H1 (cell line): Measurements from ENCODE around the gene CHTF18. TPM values are rescaled to one million over a fixed set of nuclear protein-coding genes. Genes with fewer than 3 reads are reported as not detected.

Source experiments
- CTCF ChIA-PET: fragments of 300-600 bp; sonication (Branson Sonifier 250); formaldehyde crosslinking; loops from one replicate; lab custom pipeline; 2021; ENCODE audit not compliant: partially characterized antibody; lab: Charles Lee
- POLR2A ChIA-PET: fragments of 300-600 bp; sonication (Branson Sonifier 250); formaldehyde crosslinking; loops from one replicate; lab custom pipeline; 2021; ENCODE audit warnings: inconsistent platforms; ENCODE audit not compliant: partially characterized antibody; lab: Charles Lee
- DNase-seq, 2 experiments: peaks; one replicate each; pipeline versions ENCODE4 v3.0.0 to v3.0.0-alpha.2; 2010 to 2022; ENCODE audit warnings: low spot score in 2 of 2, low read depth in 1 of 2, mixed read lengths in 1 of 2
- FAIRE-seq: peaks from 2 replicates; lab custom pipeline; 2011; peaks lifted over from hg19 to GRCh38; lab: Jason Lieb, UNC
- H2AFZ ChIP-seq: 2 replicates; pipeline ENCODE4 v1.8.1; 2012; ENCODE audit warnings: low read length, inconsistent platforms
- H2AK5ac ChIP-seq: 2 replicates; pipeline ENCODE4 v1.6.1; 2013; ENCODE audit warnings: low read depth, low read length
- H2BK120ac ChIP-seq: replicated peaks from 2 replicates; pipeline ENCODE3; 2013; ENCODE audit warnings: low read depth, low read length, inconsistent platforms
- H2BK12ac ChIP-seq: 2 replicates; pipeline ENCODE4 v1.6.1; 2013; ENCODE audit warnings: low read depth, low read length
- H2BK15ac ChIP-seq: 2 replicates; pipeline ENCODE4 v1.6.1; 2013; ENCODE audit warnings: low read length
- H2BK20ac ChIP-seq: 2 replicates; pipeline ENCODE4 v1.6.1; 2013; ENCODE audit warnings: low read length
- H2BK5ac ChIP-seq: 2 replicates; pipeline ENCODE4 v1.6.1; 2013; ENCODE audit warnings: low read depth, low read length
- H3K14ac ChIP-seq: 2 replicates; pipeline ENCODE4 v1.6.1; 2013; ENCODE audit warnings: inconsistent platforms; ENCODE audit not compliant: insufficient read length
- H3K18ac ChIP-seq: 2 replicates; pipeline ENCODE4 v1.6.1; 2013; ENCODE audit warnings: low read length; ENCODE audit errors: extremely low read depth
- H3K23ac ChIP-seq: 2 replicates; pipeline ENCODE4 v1.6.1; 2013; ENCODE audit warnings: inconsistent platforms; ENCODE audit not compliant: insufficient read length
- H3K23me2 ChIP-seq: 2 replicates; pipeline ENCODE4 v1.6.1; 2013; ENCODE audit warnings: low read depth, low read length
- H3K27ac ChIP-seq: 2 replicates; pipeline ENCODE4 v1.6.1; 2011; ENCODE audit warnings: low read depth, low read length, inconsistent platforms
- H3K27me3 ChIP-seq, 4 experiments: replicated peaks in 1 of 4; 1 replicate in 1 of 4; 2 replicates in 3 of 4; pipeline versions ENCODE4 v1.6.1 to v1.8.1; 2011 to 2013; ENCODE audit warnings: low read length in 3 of 4, mild to moderate bottlenecking in 3 of 4, inconsistent platforms in 2 of 4, mixed read lengths in 2 of 4, moderate library complexity in 1 of 4; ENCODE audit not compliant: control insufficient read depth in 3 of 4, insufficient read depth in 3 of 4; ENCODE audit errors: extremely low read depth in 1 of 4
- H3K36me3 ChIP-seq, 4 experiments: 2 replicates each; pipeline versions ENCODE4 v1.6.1 to v1.8.1; 2011 to 2013; ENCODE audit warnings: mild to moderate bottlenecking in 4 of 4, low read length in 3 of 4, moderate library complexity in 2 of 4, control low read depth in 1 of 4, inconsistent platforms in 1 of 4; ENCODE audit not compliant: insufficient read depth in 4 of 4, control insufficient read depth in 2 of 4
- H3K4ac ChIP-seq: replicated peaks from 2 replicates; pipeline ENCODE3; 2013; ENCODE audit warnings: low read length, low read depth, mixed read lengths, inconsistent platforms; ENCODE audit not compliant: insufficient read length
- H3K4me1 ChIP-seq, 4 experiments: replicated peaks in 1 of 4; 1 replicate in 1 of 4; 2 replicates in 3 of 4; pipeline versions ENCODE4 v1.6.1 to v1.8.1; 2011 to 2013; ENCODE audit warnings: low read length in 3 of 4, inconsistent platforms in 2 of 4, mixed read lengths in 1 of 4; ENCODE audit not compliant: insufficient read depth in 4 of 4, control insufficient read depth in 3 of 4
- H3K4me2 ChIP-seq, 2 experiments: 2 replicates each; pipeline versions ENCODE4 v1.6.1 to v1.8.1; 2011 to 2013; ENCODE audit warnings: low read depth in 2 of 2, low read length in 2 of 2, control low read depth in 1 of 2, inconsistent platforms in 1 of 2, mild to moderate bottlenecking in 1 of 2; ENCODE audit not compliant: insufficient read depth in 1 of 2
- H3K4me3 ChIP-seq, 4 experiments: fragments of 200-600, 300-600 bp in 1 of 4; sonication (generic), shearing (Covaris generic), sonication (Bioruptor Twin) in 1 of 4; 2 replicates each; pipeline versions ENCODE4 v1.5.1 to v1.8.1; 2011 to 2016; ENCODE audit warnings: low read length in 4 of 4, low read depth in 3 of 4, control low read depth in 2 of 4, inconsistent platforms in 2 of 4, mild to moderate bottlenecking in 2 of 4, mixed read lengths in 1 of 4, moderate library complexity in 1 of 4; ENCODE audit not compliant: insufficient read depth in 2 of 4; ENCODE audit errors: extremely low read depth in 1 of 4
- H3K56ac ChIP-seq: replicated peaks from 2 replicates; pipeline ENCODE3; 2013; ENCODE audit warnings: low read depth, mild to moderate bottlenecking, mixed read lengths, low read length, inconsistent platforms; ENCODE audit not compliant: insufficient read length
- H3K79me1 ChIP-seq: 2 replicates; pipeline ENCODE4 v1.6.1; 2013; ENCODE audit warnings: low read depth, low read length, control low read depth
- H3K79me2 ChIP-seq, 2 experiments: 2 replicates each; pipeline versions ENCODE4 v1.6.1 to v1.8.1; 2012 to 2013; ENCODE audit warnings: low read length in 2 of 2, mild to moderate bottlenecking in 2 of 2, inconsistent platforms in 1 of 2; ENCODE audit not compliant: insufficient read depth in 2 of 2, control insufficient read depth in 1 of 2
- H3K9ac ChIP-seq, 4 experiments: replicated peaks in 1 of 4; 1 replicate in 1 of 4; 2 replicates in 3 of 4; pipeline versions ENCODE4 v1.6.1 to v1.8.1; 2011 to 2013; ENCODE audit warnings: low read depth in 3 of 4, low read length in 3 of 4, control low read depth in 2 of 4, mild to moderate bottlenecking in 2 of 4, moderate library complexity in 2 of 4, inconsistent platforms in 1 of 4; ENCODE audit errors: extremely low read depth in 1 of 4
- H3K9me3 ChIP-seq, 2 experiments: 2 replicates each; pipeline versions ENCODE4 v1.6.1 to v1.8.1; 2012 to 2013; ENCODE audit warnings: mild to moderate bottlenecking in 2 of 2, moderate library complexity in 2 of 2, control low read depth in 1 of 2, inconsistent platforms in 1 of 2, low read depth in 1 of 2, low read length in 1 of 2, mixed read lengths in 1 of 2; ENCODE audit not compliant: insufficient read depth in 2 of 2
- H4K20me1 ChIP-seq, 2 experiments: replicated peaks in 1 of 2; 2 replicates each; pipeline versions ENCODE3 to v1.8.1; 2011 to 2013; ENCODE audit warnings: inconsistent platforms in 2 of 2, low read length in 2 of 2, mild to moderate bottlenecking in 1 of 2; ENCODE audit not compliant: insufficient read depth in 2 of 2, control insufficient read depth in 1 of 2
- H4K5ac ChIP-seq: 2 replicates; pipeline ENCODE4 v1.6.1; 2013; ENCODE audit warnings: low read length, low read depth, mixed read lengths, inconsistent platforms; ENCODE audit not compliant: insufficient read length
- H4K8ac ChIP-seq: 2 replicates; pipeline ENCODE4 v1.8.0; 2013; ENCODE audit warnings: mild to moderate bottlenecking, moderate library complexity, low read length, inconsistent platforms; ENCODE audit not compliant: insufficient read depth; ENCODE audit errors: extremely low read depth
- H4K91ac ChIP-seq: replicated peaks from 2 replicates; pipeline ENCODE3; 2013; ENCODE audit warnings: low read length, mixed read lengths, inconsistent platforms; ENCODE audit not compliant: insufficient read length
- ATF3 ChIP-seq: IDR thresholded peaks from 2 replicates; pipeline ENCODE4 v1.6.1; 2011; ENCODE audit warnings: low read depth, mild to moderate bottlenecking, low read length; ENCODE audit not compliant: insufficient read depth
- CEBPB ChIP-seq: IDR thresholded peaks from 2 replicates; pipeline ENCODE4 v1.6.1; 2012; ENCODE audit warnings: low read depth, low read length
- SIN3A ChIP-seq, 2 experiments: IDR thresholded peaks in 1 of 2; conservative IDR thresholded peaks in 1 of 2; 2 replicates each; pipeline ENCODE4 v1.6.1; 2011 to 2012; ENCODE audit warnings: low read length in 2 of 2, improper control_type of control experiment in 1 of 2, low read depth in 1 of 2, mild to moderate bottlenecking in 1 of 2
- USF2 ChIP-seq: IDR thresholded peaks from 2 replicates; pipeline ENCODE4 v1.6.1; 2011; ENCODE audit warnings: low read length, improper control_type of control experiment
- WGBS, 2 experiments: shearing (Covaris generic) in 1 of 2; methylation state at CpG; one replicate each; pipeline versions ENCODE4 v1.1.6 to v1.1.7; 2013 to 2015; ENCODE audit warnings: low lambda C conversion rate in 2 of 2, mixed read lengths in 2 of 2, inconsistent platforms in 1 of 2, low coverage in 1 of 2, missing lambda C conversion rate in 1 of 2; ENCODE audit not compliant: insufficient replicate concordance in 2 of 2, insufficient coverage in 1 of 2, insufficient read length in 1 of 2; ENCODE audit errors: extremely low coverage in 1 of 2, missing lambda C conversion rate in 1 of 2; 5-methylcytosine and 5-hydroxymethylcytosine counted together
- polyA plus RNA-seq, 7 experiments: library from polyadenylated mRNA; depleted of rRNA in 3 of 7; stranded (reverse) in 5 of 7; unstranded in 2 of 7; fragments of >200 nt in 5 of 7; fragments of 200-250 nt in 2 of 7; gene quantifications; 1 replicate in 5 of 7; 2 replicates in 1 of 7; 4 replicates in 1 of 7; pipeline versions ENCODE4 v1.2.1 to v1.2.3, GENCODE V29; 2011 to 2013; ENCODE audit warnings: missing spikeins in 2 of 7, mixed read lengths in 2 of 7
- total RNA-seq: library from RNA; stranded (reverse); fragmentation: NEBNext Ultra II Directional; extraction: Animal tissue kit (Norgen Biotek cat#: 25700); gene quantifications from 2 replicates; pipeline ENCODE4 v1.2.1, GENCODE V29; 2021
- TF ChIP-seq, protein P1 (sequence below): IDR thresholded peaks from 2 replicates; pipeline ENCODE4 v1.6.1; 2012; ENCODE audit warnings: inconsistent platforms

Gene CHTF18
- total and polyA plus RNA-seq, 2 of the 8 experiments (the other 6 are each of a cell fraction or from before 2014, with no cell fraction given) = 75.3 to 104 TPM

DNA sequence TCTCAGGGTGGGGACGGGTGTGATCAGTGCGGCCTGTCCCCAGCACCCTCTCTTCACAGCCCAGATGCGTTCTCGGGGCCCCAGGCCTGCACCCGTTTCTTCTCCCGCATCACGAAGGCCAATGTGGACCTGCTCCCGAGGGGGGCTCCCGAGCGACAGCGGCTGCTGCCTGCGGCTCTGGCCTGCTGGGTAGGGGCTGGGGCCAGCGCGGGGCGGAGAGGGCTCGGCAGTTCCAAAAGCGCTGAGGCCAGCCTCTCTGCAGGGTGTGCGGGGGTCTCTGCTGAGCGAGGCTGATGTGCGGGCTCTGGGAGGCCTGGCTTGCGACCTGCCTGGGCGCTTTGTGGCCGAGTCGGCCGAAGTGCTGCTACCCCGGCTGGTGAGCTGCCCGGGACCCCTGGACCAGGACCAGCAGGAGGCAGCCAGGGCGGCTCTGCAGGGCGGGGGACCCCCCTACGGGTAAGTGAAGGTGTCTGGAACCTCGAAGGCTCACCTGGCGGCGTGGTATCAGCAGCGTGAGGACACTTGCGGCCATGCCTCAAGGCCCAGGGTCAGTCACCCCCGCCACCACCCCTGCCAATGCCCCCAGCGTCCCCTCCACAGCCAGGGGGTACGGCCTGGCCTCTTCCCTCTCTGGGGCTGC, 23.5 kb upstream of the CHTF18 start:
- no peaks in the 10 kb centered on the region for H3K36me3 ChIP-seq
- H3K4ac ChIP-seq = no peak overlapping the region
- ChIA-PET POLR2A (interaction anchor here (1.1 kb wide), 1 partner anchor 45 kb away, joined by 3 read pairs; no protein-coding TSS in a partner anchor), CTCF (interaction anchor here (0.7 to 1.6 kb wide), 2 partner anchors 9 to 19 kb away, joined by 3 read pairs; no protein-coding TSS in a partner anchor)
- H3K27ac ChIP-seq = no peak overlapping the region
- H2BK12ac ChIP-seq = no peak overlapping the region
- DNase-seq (no peak), FAIRE-seq (no peak)
- no peaks in the 10 kb centered on the region for H3K79me1 ChIP-seq
- peaks cover 0 to 9% (median 6%) of the 10 kb centered on the region in 4 experiments; a peak in 5 of 7 replicates for H3K4me1 ChIP-seq
- H3K4me3 ChIP-seq = no peak overlapping the region
- no peak overlapping the region for H3K23ac ChIP-seq
- H3K79me2 ChIP-seq = no peaks in the 10 kb centered on the region
- no peak overlapping the region for H4K8ac ChIP-seq
- 91% methylated on average over 13 of the region's 38 CpGs; no CpG with 5 or more reads in 1 of the 2 experiments for WGBS, 2 experiments
- H3K14ac ChIP-seq = no peak overlapping the region
- H2BK20ac ChIP-seq = no peak overlapping the region
- H2BK120ac ChIP-seq = no peak overlapping the region
- H2AFZ ChIP-seq = no peak overlapping the region
- no peaks in the 10 kb centered on the region for H3K9me3 ChIP-seq
- no peak overlapping the region for H4K5ac ChIP-seq
- no peaks in the 10 kb centered on the region for H3K27me3 ChIP-seq
- TF ChIP-seq CEBPB (no peak), USF2 (no peak), ATF3 (no peak), SIN3A (conservative IDR thresholded peaks at IDR 0.05 in 1 of 2, IDR thresholded peaks at IDR 0.05 in 1 of 2; ENCODE audit: low read depth in 1 of 2, low read length in 2 of 2) (no peak)
- TF ChIP-seq, protein P1, sequence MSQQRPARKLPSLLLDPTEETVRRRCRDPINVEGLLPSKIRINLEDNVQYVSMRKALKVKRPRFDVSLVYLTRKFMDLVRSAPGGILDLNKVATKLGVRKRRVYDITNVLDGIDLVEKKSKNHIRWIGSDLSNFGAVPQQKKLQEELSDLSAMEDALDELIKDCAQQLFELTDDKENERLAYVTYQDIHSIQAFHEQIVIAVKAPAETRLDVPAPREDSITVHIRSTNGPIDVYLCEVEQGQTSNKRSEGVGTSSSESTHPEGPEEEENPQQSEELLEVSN = no peak
- no peak overlapping the region for H3K9ac ChIP-seq
- no peak overlapping the region for H4K91ac ChIP-seq
- no peak overlapping the region for H2AK5ac ChIP-seq
- H3K23me2 ChIP-seq = no peaks in the 10 kb centered on the region; the same call in 1 of the 2 replicates
- no peak overlapping the region for H3K18ac ChIP-seq
- no peak overlapping the region for H3K56ac ChIP-seq
- no peak overlapping the region for H3K4me2 ChIP-seq
- no peak overlapping the region for H2BK15ac ChIP-seq
- no peak overlapping the region for H2BK5ac ChIP-seq
- H4K20me1 ChIP-seq = no peaks in the 10 kb centered on the region
